IPS-NIHi7 (cell line): ENCODE results near the gene RARA.

Experiments used
- DNase-seq: peaks from one replicate; pipeline ENCODE4 v3.0.0; 2012; ENCODE audit warnings: mixed read lengths; ENCODE audit errors: extremely low spot score

Gene RARA

DNA sequence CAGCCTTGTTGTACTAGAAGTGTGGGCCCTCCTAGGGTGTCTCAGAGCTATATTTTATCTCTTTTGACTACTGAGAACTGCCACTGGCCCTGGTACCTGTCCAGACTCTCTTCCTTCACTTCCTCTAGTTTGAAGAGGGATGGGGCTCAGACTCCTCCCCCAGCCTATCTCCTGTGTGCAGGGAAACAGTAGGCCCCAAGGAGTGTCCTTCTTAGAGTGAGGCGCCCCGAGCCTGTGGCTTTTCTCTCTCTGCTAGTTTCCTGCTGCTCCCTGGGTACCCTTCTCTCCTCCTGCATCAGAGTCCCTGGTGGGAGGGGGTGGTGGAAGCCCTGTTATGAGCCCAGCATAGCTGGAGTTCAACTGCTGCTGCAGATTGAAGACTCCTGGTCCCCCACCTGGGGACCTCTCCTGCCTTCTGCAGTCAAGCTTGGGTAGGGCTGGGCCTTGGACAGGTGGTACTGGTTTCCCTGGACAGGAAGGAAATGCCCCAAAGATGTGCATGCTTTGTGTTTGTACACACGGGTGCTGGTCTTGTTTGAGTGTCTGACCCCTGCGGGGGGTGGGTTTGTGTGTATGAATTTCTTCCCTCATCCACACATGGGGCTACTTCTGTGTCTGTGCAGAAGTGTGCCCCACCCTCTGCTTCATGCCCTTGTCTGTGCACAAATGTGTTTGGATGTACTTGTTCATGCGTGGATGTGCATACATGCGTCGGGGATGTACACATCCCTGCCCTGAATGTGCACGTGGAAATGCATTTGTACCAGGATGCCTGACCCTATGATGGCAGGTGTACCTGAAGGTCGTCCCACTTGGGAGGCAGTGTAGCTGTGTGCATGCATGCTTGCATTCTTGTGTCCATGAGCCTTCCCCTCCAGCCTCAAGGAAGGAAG is 6.9 kb downstream of the RARA start:
- no peak for DNase-seq

DNA sequence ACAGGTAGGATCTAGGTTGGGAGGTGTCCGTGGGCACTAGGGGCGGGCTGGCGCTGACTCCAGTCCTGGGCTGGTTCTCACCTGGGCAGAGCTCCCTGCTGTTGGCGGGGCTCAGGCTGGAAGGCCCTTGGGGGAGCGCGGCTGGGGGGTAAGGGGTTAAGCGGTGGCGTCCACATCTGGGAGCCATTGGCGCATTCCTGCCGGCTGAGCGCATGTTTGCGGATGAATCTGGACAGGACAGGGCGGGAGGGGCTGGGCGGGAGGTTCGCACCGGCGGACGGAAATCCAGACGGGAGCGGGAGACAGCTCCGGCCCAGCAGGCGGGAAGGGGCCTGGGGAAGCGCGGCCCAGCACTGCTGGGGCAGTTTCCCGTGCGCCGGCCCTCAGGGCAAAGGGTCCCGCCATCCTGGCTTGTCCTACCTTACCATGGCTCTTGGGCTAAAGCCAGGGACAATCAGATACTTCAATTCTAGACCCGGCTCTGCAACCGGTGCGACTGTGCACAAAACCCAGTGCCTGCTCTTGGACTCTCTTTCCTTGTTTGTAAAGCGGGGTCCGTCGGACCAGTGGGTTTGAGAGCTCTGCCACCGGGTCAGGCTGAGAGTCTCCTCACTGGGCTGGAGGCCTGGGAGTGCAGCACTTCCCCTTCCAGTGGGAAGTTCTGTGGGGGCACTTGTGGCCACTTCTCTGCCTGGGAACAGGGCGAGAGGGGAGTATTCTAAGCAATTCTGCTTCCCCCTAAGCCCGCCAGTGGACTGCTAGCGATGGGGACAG is 7.8 kb downstream of the RARA start:
- peak; percentile 68 for DNase-seq

DNA sequence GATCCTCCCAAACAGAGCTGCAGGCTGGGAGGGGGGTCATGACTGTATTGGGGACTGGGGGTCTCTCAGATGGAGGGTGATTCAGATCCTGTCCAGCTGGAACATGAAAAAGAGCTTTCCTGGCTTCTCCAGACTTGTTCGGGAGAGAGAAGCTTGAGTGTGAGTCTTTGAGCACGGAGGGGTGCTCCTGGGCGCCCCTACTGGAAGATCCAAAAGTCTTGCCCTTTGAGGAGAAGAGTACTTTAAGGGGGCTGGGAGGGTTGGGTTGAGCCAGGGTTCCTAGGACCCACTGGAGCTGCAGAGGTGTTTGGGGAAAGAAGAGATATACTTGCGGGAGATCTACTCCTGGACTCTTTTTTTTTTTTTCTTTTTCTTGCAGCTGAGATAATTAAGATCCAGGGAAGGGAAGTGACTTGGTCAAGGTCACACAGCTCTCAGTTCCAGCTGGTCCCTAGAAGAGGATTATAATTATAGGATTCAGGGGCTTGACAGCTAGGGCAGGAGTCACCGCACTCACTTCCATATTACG is 8.4 kb downstream of the RARA start:
- DNase-seq: peak; percentile 67

DNA sequence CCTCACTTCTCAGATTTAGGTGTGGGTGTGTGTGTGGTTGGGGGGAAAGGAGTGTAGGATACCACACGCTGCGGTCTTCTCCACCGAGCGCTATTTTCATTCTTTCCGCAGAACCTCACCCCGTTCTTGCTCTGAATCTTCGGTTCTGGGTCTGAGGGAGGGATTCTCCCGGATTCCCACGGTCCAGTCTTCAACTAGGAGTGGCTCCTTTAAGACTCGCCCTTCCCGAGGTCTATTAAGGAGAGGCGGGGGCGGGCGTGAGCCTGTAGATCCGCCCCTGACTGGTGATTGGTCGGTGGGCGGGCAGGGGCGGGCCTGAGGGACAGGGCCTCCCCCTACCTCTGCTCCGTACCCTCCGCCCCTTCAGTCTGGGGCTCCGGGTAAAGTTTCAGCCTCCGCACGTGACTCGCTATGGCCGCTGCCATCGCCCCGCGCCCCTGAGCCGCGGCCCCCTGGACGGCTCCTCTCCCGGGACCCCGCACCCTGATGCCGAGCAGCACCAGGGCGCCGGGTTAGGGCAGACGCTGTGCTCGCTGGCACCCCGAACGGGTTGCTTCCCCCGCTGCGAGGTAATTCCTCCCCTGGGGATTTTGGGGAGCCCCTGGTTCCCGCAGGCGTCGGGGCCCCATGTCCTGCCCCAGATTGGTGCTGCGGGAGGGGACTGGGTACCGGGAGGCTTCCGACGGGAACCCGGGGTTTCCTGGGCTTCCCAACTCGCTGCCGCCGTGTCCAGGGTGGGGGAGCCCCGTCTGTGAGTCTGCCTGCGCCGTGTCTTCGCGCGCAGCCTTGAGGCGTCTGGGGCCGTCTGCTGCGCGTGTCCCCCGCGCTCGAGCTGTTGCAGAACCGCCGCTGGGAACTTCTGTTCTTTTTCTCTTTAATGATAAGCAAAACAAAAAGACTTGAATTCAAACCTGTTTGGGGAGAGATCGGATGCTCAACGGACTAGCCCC is 9.2 kb downstream of the RARA start:
- DNase-seq: peak; percentile 100

DNA sequence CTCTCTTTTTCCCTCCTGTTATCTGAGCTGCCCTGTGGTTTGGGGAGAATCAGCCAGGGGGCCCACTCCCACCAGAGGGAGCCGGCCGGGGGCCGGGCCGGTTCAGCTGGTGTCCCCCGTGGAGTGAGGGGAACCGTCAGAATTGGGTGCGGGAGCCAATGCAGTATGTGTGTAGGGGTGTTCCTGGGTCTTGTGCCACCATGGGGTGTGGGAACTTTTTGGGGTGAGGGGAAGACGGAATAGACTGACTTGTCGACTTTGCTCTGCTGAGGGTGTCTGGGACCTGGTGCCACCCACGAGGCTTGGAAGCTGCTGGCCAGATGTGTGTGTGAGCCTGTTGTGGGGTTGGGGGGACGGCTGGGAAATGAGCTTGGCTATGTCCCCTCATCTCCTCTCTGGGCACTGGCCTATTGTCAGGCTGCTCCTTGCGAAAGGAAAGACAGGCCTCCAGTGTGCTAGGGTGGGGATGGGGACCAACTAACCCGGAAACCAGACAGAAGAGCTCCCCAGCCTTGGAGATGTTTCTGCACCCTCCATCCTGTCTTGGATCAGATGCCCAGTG is 9.9 kb downstream of the RARA start:
- no peak for DNase-seq

DNA sequence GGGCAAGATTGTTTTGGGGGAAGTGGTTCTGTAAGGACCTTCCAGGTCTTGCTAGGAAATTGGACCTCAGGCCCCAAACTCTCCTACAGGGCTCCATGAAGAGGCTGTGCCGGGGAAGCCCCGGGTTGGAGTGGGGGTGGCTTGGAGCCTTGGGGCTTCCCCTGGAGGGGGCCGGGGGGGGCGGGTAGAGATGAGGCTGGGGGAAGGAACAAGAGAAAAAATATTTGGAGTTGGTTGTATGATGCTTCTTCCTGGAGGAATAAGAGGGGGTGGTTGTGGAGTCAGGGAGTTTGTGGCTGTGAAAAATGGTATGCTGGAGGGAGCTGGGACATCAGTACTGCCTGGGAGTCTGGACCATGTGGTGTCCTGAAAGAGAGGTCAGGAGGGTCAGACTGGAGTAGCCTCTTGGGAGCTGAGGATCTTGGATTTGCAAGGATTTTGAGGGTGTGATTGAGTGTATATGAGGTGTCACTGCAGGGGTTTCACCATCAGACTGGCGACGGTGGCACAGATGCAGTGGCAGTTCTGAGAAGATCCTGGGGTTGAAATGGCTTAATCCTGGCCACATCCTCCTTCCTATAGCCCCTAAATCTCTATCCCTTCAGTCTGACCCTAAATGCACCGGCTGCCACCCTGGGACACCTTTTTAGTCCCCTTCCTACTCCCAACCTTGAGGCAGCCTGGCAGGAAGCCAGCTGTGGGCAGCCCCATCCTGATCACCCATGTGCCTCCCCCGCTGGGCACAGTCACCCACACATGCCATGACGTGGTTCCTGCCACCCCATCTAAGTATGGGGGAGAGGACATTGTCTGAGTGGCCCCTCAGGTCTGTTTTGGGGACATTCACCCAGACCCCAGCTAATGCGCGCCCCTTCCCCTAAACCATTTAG is 10.9 kb downstream of the RARA start:
- no peak for DNase-seq

DNA sequence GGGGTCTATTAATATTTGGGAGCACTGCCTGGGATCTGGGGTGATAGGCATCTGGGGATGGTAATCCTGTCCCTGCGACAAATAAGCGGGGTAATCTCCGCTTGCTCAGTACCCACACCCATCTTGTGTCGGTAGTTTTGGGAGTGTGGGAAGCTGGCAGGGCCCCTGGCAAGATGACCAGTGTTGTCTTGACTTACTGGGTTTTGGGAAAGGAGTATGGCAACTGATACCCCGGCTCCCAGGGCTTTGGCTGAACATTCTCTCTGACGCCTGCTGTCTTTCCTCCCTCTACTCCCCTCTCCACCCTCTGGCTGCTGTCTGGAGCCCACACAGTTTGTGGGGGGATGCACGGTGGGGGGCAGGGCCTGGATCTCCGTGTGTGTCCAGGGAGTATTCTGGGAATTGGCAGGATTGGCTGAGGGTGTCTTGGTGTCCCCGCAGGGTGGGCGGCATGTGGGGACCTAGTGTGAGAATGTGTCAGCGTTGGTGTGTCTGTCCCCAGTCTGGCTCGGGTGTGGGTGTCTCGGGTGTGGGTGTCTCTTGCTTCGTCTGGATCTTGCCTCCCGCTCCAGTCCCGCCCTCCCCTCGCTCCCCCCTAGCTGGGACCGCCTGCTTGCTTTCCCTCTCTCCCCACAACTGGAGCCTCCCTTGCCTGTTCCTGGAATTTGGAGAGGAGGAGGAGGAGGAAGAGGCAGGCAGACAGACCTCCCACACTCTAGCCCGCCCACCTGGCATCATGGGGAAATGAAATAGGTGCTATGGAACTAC is 12.0 kb downstream of the RARA start:
- no peak for DNase-seq

DNA sequence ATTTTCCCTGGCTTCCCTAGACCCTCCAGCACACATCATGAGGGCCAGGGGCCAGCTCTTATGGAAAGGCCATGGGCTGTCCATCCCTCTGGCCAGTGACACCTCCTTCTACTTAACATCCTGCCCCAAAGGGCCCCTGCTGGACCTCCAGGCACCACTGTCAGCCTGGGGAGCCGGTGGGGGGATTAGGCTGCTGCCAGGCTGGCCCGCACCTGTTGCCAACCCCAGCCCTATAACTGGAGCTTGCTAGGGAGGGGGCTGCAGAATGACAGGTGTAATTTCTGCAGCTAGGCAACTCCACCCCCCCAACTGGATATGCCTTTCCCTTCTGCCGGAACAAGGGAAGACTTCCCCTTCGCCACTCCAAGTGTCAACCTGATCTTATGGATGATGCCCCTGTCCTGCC is 12.5 kb downstream of the RARA start:
- no peak for DNase-seq

DNA sequence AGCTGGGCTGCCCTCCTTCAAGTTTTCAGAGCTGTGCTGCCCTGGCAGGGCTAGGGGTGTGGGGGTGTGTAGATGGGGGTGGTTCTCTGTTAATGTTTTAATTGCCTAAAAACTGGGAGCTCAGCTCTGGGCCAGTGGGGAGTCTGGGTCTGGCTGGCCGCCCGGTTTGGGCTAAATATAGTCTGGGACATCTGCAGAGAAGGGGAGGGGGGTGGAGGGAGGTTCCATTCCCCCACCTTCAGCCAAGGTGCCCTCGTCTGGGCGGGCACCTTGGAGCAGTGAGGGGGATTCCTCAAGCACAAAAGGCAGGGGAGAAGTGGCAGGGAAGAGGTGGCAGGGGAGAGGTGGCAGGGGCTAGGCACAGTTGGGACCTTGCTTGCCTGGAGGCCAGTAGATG is 13.0 kb downstream of the RARA start:
- DNase-seq: no peak

DNA sequence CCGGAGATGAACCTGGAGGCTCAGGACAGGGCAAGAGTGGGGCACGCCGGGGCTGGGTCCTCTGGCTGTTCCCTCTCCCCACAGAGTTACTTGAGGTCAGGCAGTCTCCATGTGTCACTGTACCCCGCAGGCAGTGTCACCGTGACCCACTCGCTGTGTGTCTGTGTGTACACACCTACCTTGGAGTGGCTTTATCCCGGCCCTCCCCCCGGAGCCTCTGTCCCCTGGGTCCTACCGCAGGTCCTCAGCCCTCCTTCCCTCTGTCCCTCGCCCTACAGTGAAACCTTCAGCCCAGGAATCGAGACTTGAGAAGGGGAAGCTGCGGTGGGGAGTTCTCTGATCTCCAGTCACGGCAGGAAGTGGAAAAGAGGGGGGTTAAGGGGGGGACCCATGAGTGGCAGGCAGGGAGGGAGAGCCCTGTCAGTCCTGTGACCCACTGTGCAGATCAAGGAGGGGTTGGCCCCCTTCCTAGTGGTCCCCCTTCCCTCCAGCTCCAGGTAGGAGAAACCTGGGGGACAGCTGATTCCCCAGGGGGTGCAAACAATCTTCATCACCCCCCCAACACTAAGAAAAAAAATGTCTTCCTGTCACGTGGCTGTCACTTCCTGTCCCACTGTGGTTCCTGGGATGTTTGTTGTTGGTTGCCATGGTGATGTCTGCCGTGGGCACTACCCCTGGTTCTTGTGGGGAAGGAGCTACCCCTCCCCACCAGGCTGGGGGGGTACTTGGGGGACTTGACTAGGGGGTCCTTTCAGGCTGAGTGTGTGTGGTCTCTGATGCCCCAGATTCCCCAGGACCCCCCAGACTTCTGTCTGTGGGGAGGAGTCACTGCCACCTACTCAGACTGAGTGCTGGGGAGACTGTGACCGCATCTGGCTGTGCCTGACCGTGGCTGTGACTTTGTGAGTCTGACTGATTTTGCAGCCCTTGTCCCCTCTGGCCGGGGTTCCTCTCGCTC is 13.7 kb downstream of the RARA start:
- DNase-seq: no peak

DNA sequence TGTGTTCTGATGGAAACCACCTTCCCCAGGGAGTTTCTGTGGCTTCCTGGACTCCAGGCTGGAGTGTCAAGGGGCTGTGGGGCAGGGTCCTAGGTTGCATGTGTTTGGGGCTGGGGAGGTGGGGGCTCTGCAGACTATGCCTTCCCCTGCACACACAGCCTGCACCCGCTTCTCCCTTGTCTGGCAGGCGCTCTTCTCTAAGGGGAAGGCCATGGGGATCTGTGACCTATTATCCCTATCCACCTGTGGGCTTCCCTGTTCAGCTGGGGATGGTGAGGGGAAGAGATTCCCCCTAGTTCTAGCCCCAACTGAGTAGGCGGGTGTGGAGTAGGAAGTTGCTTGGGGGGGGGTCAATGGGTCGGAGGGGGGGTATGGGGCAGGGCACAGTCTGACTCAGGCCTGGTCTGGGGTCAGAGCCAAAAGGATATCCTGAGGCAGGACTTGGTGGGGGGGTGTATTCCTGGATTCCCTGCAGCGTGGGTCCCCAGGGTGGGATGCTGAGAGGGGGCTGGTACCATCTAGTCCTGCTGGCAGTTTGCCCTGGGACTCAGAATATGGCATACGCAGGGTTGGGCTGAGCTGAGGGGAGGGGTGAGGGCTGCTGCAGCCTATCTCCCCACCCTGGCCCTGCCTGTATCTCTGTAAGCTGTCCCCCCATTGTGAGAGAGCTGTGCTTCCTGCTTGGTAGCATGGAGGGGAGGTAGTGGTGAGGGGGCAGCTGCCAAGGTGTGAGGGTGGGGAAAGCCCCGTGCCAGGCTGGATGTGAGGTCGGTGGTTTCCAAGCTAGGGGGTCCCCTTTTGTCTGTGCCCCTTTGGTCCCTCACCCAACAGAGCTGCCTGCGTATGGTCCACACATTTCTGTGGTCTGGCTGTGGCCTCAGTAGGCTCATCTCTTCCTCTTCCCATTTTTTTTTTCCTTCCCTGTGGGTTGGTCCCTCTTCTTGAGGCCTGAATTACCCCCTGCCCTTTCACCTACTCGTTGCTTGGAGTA is 14.7 kb downstream of the RARA start:
- DNase-seq: no peak

DNA sequence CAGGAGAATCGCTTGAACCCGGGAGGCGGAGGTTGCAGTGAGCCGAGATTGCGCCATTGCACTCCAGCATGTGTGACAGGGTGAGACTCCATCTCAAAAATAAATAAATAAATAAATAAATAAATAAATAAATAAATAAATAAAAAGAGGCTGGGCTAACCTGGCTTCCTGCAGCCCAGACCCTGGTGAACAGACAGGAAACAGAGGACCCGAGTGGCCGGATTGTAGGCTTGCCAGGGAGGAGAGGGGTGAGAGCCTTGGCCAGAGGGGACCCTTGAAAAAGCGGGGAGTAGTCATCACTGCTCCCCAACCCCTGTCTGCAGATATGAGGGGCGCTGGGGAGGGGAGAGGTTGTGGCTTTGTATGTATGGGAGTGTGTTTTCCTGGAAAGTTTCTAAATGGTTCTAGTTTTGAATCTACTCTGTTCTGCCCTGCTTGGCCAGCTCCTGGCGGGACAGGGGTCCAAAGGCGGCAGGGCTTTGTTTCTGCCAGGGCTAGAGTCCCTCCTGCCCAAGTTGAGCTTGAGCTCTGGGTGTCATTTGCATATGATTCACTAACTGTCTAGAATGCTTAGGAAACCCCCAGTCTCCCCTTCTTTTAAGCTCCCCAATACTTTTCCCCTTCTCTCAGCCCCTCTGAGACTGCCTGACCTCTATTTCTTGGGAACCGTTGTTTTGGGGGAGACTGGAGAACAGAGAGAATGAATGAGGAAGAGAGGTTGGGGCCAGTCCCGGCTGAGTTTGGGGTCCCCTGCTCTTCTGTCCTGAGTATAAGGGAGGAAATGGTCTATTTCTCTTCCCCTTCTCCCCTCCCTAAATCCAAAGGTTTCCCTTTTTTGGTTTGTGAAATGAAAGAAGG is 16.4 kb downstream of the RARA start:
- DNase-seq: no peak

DNA sequence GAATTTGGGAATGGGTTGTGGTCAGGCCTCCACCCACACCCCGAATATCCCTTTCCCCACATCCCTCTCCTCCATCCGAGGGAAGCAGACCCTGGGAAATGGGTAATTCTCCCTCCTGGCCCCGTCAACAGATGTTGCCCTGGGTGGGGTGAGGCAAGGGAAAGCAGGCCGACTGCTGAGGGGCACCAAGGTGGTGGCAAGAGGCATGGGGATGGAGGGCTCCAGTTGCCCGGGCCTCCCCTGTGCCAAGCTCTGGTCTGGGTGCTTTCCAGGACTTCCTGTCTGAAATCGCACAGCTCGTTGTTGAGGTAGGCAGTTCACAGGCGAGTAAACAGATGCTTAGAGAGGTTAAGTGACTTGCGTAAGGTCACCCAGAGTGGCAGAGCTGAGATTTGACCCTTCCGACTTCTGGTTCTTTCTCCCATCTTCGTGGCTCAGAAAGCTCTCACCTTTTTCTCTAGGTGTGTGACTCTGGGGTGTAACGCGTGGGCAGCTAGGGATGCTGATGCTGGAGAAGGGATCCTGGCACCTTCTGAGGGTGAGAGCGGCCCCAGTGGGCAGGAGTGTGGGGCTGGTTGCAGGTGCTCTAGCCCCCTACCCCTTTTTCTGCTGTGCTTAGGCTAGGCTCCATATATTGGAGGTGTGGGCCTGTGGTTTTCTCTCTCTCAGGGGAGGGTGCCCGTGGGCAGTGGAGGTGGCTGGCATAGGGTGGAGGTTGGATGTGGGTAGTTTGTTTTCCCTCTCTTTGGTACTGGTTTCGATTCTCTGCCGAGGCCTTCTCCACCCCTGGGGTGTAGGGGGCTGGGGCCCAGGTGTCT is 17.2 kb downstream of the RARA start:
- DNase-seq: no peak

DNA sequence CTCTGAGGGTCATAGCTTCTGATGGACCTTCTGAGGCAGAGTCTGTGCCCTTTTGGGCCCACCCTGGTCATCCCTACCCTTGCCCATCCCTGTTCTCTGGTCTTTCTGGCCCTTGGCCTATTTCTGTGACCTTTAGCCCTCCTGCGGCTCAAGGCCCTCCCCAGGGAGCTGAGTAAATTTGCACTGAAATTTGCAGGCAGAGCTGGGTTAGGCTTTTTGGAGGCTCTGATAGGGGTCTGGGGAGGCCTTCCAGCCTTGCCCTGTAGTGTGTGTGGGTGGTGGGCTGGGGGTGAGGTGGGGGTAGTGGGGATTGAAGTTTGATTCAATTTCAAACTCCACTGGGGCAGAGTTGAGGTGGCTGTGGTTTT is 17.8 kb downstream of the RARA start:
- DNase-seq: no peak

DNA sequence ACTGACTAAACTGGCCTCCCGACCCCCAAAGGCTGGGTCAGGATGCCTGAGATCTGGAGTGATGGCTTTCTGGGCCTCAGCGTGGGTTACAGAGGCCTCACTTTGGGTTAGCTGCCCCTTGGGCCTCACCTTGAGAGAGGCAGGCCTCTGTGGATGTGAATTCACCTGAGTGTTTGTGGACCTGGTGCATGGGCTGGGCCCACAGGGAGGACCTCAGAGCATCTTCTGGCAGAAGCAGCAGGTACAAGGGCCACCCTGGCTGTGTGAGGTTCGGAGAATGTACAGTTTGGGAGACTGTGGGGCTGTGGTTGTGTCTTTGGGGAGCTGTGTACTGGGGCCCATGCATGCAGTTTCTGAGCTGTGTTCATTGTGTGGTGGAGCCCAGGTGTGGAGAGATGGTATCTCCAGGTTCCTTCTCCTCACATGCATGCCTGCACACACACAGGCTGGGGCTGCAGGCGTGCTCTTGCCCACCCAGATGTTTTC is 18.3 kb downstream of the RARA start:
- DNase-seq: no peak
